Measurements from ENCODE around the gene FAM13C.
"Not testable (repeated sequence)": the region's sequence is repeated elsewhere in the genome, so short reads cannot be mapped to it uniquely, and the experiment has no call there.

Gene FAM13C

GRCh38 chr10:59279991-59280505 is 82.3 kb downstream of the FAM13C start:
- DNase-seq (ENCODE audit: low read depth in 1 of 2, low spot score in 1 of 2): no peak

GRCh38 chr10:59279476-59279875 is 82.9 kb downstream of the FAM13C start:
- no peak for DNase-seq (ENCODE audit: low read depth in 1 of 2, low spot score in 1 of 2)

GRCh38 chr10:59276919-59277318 is 85.4 kb downstream of the FAM13C start:
- no peak for DNase-seq (ENCODE audit: low read depth in 1 of 2, low spot score in 1 of 2)

GRCh38 chr10:59276133-59276532 is 86.2 kb downstream of the FAM13C start:
- no peak for DNase-seq (ENCODE audit: low read depth in 1 of 2, low spot score in 1 of 2)

GRCh38 chr10:59273445-59273844 is 88.9 kb downstream of the FAM13C start:
- DNase-seq (ENCODE audit: low read depth in 1 of 2, low spot score in 1 of 2): no peak

GRCh38 chr10:59272061-59272460 is 90.3 kb downstream of the FAM13C start:
- no peak for DNase-seq (ENCODE audit: low read depth in 1 of 2, low spot score in 1 of 2)

- no peak for DNase-seq (ENCODE audit: low read depth in 1 of 2, low spot score in 1 of 2)
Measured at GRCh38 chr10:59271160-59271559, 91.2 kb downstream of the FAM13C start.

- DNase-seq (ENCODE audit: low read depth in 1 of 2, low spot score in 1 of 2): no peak
Measured at GRCh38 chr10:59270492-59270891, 91.9 kb downstream of the FAM13C start.

GRCh38 chr10:59269651-59270050 is 92.7 kb downstream of the FAM13C start:
- no peak for DNase-seq (ENCODE audit: low read depth in 1 of 2, low spot score in 1 of 2)

- no peak for DNase-seq (ENCODE audit: low read depth in 1 of 2, low spot score in 1 of 2)
Measured at GRCh38 chr10:59268460-59268859, 93.9 kb downstream of the FAM13C start.

- DNase-seq (ENCODE audit: low read depth in 1 of 2, low spot score in 1 of 2): no peak
Measured at GRCh38 chr10:59266321-59266720, 96.0 kb downstream of the FAM13C start.

GRCh38 chr10:59265141-59265540 is 97.2 kb downstream of the FAM13C start:
- no peak for DNase-seq (ENCODE audit: low read depth in 1 of 2, low spot score in 1 of 2)

GRCh38 chr10:59258890-59259289 is 103.5 kb downstream of the FAM13C start:
- DNase-seq (ENCODE audit: low read depth in 1 of 2, low spot score in 1 of 2): no peak

GRCh38 chr10:59257224-59257623 is 105.1 kb downstream of the FAM13C start:
- DNase-seq (ENCODE audit: low read depth in 1 of 2, low spot score in 1 of 2): no peak

- DNase-seq (ENCODE audit: low read depth in 1 of 2, low spot score in 1 of 2): no peak
Measured at GRCh38 chr10:59255463-59255862, 106.9 kb downstream of the FAM13C start.

- DNase-seq (ENCODE audit: low read depth in 1 of 2, low spot score in 1 of 2): no peak
Measured at GRCh38 chr10:59252491-59252890, 109.9 kb downstream of the FAM13C start.

- DNase-seq (ENCODE audit: low read depth in 1 of 2, low spot score in 1 of 2): no peak
Measured at GRCh38 chr10:59245686-59246085, 116.7 kb downstream of the FAM13C start.

GRCh38 chr10:59244871-59245270 is 117.5 kb downstream of the FAM13C start:
- no peak for DNase-seq (ENCODE audit: low read depth in 1 of 2, low spot score in 1 of 2)

- DNase-seq (ENCODE audit: low read depth in 1 of 2, low spot score in 1 of 2): no peak
Measured at GRCh38 chr10:59243611-59244195, 118.6 kb downstream of the FAM13C start.

- no peak for DNase-seq (ENCODE audit: low read depth in 1 of 2, low spot score in 1 of 2)
Measured at GRCh38 chr10:59242991-59243390, 119.4 kb downstream of the FAM13C start.

- DNase-seq (ENCODE audit: low read depth in 1 of 2, low spot score in 1 of 2): no peak
Measured at GRCh38 chr10:59242057-59242456, 120.3 kb downstream of the FAM13C start.

GRCh38 chr10:59240582-59241183 is 121.7 kb downstream of the FAM13C start:
- no peak for DNase-seq (ENCODE audit: low read depth in 1 of 2, low spot score in 1 of 2)

- DNase-seq (ENCODE audit: low read depth in 1 of 2, low spot score in 1 of 2): not testable (repeated sequence)
Measured at GRCh38 chr10:59239108-59239507, 123.2 kb downstream of the FAM13C start.

Data from stimulated activated CD4-positive, alpha-beta T cell treated with anti-CD3 and anti-CD28 coated beads, Interleukin-15, amount 100 ng/mL, for 1 hour (primary cell).